Measurements from ENCODE around the gene RANBP1.
"Not testable (repeated sequence)": the region's sequence is repeated elsewhere in the genome, so short reads cannot be mapped to it uniquely, and the experiment has no call there.

Gene RANBP1

DNA sequence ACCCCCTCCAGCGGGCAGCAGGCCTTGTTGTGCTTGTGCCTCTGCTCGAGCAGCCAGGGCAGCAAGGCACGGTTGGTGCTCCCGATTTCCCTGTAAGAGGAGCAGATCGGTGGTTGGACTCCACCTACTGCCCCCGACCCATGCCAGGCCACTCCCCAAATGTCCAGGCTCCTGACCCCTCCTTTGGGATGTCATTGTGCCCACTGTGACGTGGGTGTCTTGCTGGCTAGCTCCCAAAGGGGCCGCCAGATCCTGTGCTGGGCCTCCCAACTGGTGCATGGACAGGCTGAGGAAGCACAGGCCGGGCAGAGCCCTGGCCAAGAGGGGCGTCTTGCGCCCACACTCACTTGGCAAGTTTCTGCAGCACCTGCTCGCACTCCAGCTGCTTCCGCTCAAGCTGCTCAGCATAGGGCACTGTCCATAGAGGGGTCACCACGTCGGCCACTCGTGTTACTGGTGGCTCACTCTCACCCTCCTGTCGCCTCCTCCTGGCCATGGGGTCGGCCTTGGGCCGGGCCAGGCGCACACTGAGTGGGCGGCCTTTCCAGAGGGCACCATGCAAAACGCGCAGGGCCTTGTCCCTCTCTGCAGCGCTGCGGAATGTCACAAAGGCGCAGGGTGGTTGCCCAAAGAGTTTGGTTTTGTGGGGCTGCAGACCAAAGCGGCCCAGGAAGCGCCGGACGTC lies at the start of gene RANBP1:
Gene RANBP1, plus strand, starts transcription at position 414 of the 685 bp plus-strand sequence. Its CDS starts 81 bp downstream, at position 495.
- no peak for DNase-seq (ENCODE audit: low spot score)

DNA sequence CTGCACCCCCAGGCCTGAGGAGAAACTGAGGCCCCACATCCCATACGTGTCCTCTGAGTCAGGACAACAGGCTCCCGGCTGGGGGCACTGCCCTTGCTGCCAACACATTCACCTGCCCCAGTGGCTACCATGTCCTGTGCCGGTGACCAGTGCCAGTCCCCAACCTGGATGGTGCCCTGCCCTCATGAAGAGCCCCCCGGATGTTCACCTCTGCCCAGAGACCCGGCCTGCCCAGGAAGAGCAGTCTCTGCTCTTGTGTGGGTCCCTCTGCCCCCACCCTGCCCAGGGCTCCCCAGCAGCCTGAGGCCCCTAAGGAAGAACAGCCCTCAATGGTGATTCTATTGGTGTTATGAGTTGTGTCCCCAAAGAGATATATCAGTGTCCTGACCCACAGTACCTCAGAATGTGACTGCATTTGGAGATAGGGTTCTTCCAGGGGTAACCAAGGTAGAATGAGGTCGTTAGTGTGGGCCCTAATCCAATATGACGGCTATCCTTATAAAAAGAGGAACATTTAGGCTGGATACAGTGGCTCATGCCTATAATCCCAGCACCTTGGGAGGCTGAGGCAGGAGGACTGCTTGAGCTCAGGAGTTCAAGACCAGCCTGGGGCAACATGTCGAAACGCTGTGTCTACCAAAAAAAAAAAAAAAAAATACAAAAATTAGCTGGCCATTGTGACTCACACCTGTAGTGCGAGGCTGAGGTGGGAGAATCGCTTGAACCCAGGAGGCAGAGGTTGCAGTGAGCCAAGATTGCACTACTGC lies 49.1 kb upstream of the RANBP1 start:
- DNase-seq (ENCODE audit: low spot score): no peak

DNA sequence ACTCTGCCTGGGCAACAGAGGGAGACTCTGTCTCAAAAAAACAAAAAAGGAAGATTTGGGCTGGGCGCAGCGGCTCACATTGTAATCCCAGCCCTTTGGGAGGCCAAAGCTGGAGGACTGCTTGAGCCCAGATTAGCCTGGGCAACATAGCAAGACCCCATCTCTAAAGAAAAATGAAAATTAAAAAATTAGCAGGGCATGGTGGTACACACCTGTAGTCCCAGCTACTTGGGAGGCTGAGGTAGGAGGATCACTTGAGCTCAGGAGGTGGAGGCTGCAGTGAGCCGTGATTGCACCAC lies 48.6 kb upstream of the RANBP1 start:
- not testable (repeated sequence) for DNase-seq (ENCODE audit: low spot score)

DNA sequence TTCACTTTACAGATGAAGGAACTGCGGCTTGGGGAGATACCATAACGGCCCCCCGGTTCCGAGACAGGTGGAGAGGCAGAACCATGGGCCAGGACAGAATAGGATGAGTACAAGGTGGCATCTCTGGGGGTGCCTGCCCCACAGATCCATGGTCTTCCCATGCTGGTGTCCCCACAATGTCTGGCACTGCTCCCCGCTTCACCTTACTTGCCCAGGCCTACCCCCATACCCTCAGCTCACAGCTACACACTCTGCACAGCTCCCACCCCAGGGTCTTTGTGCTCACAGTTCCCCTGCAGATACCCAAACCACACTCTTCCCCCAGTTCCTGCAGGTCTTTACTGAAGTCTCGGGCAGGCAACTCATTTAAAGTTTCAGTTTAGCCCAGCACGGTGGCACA lies 47.3 kb upstream of the RANBP1 start:
- DNase-seq (ENCODE audit: low spot score): no peak

DNA sequence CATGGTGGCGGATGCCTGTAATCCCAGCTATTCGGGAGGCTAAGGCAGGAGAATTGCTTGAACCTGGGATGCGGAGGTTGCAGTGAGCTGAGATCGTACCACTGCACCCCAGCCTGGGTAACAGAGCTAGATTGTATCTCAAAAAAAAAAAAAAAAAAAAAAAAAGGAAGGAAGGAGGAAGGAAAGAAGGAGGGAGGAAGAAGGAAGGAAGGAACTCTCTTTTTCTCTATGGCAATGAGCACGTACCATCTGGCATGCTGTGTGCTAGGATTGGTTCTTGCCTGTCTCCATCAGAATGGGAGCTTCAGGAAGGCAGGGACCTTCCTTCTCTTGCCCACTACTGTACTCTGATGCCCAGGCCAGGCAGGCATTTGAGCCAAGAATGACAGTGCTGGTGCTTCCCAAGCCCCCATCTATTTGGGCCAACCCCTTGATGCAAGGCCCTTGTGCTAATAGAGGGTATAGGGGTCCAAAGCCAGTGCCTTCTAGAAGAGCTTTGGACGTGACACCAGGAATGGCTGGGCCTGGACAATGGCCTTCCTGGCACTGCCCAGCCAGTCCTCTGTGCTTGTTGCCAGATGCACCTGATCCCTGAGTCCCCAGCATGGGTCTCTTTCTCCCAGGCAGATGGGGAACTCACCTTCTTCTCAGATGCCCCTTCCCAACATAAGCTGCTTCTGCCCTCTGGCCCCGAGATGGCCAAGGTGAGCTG lies 46.4 kb upstream of the RANBP1 start:
- no peak for DNase-seq (ENCODE audit: low spot score)

DNA sequence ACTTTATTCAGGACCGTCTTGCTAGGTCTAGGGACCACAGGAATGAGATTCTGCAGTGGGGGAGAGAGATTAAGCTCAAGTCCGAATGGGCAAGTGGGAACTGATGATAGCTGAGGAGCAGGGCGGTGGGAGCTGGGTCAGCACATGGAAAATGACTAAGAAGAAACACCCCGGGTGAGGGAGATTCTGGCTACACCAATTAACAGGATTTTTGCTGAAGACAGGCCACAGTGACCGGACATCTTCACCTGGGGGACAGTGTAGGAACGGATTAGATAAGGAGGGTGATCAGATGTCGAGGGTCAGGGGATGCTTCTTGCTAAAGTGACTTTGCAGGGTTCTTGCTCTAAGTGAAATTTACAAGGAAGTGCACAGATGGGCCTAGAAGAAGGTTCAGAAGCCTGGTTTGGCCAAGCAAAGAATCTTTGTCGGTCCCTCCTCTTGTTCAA lies 44.4 kb upstream of the RANBP1 start:
- DNase-seq (ENCODE audit: low spot score): no peak

DNA sequence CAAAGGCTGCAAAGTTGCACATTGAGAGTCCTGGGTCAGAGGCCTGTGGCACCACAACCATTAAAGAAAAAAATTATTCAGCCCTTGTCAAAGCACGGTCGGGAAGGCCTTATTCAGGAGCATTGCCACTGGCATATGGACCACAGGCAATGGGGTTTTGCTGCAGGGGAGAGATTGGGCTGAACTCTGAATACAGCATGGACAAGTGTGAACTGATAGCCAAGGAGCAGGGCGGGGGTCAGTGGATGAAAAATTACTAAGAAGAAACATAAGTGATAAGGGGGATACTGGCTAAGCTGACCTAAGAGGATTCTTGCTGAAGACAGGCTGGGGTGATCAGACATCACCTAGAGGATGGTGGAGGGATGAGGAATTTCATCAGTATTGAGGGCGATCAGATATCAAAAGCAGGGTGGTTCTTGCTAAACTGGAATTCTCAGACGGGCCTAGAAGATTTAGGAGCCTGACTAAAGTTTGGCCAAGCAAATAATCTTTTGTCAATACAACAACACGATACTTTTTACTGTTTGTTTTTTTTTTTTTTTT lies 39.2 kb upstream of the RANBP1 start:
- DNase-seq (ENCODE audit: low spot score): no peak

DNA sequence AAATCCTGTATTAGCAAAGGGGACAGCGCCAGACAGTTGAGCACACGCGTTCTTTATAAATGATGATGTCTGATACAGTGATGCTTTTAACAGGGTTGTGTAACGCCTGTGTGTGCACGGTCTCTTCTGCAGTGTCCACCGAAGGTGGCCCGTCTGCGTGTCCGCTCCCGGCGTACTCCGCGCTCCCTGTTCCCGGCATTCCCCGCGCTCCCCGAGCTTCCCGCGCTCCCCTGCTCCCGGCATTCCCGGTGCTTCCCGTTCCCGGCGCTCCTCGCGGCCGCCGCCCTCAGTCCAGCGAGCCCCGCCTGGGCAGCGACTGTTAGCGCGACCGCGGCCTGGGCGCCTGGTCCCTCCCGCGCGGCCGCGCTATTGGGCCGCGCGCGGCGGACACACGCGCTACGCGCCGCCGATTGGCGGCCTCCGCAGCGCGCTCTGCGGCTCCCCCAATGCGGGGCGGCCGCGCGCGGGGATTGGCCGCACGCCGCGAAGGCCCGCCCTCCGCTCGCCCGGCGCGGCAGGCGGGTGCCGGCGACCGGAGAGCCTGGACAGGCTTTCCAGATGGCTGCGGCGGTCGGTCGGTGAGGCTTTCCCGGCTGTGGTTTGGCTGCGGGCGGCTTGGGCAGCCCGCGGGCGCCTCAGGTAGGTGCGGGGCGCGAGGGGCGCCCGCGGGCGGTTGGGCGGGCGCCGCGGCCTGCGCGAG lies 36.0 kb upstream of the RANBP1 start, which contains the start of gene DGCR8:
Gene DGCR8, plus strand, starts transcription at position 497 of the 700 bp plus-strand sequence. CDS start 5,723 bp downstream, outside the sequence.
- DNase-seq (ENCODE audit: low spot score): peak; percentile 60

DNA sequence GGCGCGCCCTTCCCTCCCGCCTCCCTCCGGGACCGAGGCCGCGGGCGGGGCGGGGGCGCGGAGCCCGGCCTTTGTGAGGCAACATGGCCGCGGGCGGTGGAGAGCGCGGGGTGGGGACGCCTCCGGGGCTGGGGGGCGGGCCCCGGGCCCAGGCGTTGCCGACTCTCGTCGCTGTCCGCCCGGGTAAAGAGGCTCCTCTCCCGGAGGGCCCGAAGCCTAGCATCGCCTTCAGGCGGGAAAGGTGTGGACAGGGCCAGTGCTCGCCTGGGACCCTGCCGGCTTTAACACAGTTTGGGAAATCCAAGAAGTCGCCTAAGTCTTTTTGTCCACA lies 35.5 kb upstream of the RANBP1 start:
- DNase-seq (ENCODE audit: low spot score): peak; percentile 58

DNA sequence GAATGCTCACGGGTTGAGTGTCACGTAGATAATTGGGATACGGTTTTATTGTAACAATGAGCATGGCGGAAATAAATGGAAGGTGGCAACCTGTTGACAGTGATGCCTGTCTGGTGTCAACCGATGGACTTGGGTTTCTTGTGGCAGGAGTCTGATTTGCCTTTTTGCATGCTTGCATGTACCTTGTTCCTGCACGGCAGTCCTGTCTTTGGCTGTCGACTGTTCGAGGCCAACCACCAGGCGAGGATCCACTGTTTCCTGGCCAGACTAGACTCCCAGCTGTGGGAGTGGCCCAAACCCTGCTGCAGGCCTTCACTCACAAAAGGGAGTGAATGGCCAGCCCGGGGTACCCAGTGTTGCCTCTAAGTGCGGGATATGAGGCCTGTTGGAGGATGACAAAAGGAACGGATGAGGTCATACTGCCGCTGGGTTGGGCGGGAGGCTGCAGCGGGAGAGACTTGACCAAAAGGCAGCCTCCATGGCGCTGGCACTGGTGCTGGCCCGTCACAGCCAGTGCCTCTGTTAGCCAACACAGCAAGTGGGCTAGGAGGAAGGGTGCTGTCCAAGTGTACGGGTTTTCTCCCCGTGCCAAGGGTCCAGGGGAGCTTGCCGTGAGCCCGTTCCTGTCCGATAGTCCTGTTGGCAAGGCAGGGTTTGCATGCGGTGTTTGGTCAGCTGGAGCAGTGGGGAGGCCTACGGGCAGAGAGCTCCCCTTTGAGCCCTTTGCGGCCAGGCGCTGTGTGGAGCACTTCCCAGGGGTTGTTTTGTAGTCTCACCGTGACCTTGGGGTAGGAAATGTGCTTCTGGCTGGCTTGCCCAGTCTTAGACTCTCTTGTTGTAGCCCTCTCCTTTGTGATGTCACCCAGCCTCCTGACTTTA lies 34.9 kb upstream of the RANBP1 start:
- DNase-seq (ENCODE audit: low spot score): peak; percentile 4

DNA sequence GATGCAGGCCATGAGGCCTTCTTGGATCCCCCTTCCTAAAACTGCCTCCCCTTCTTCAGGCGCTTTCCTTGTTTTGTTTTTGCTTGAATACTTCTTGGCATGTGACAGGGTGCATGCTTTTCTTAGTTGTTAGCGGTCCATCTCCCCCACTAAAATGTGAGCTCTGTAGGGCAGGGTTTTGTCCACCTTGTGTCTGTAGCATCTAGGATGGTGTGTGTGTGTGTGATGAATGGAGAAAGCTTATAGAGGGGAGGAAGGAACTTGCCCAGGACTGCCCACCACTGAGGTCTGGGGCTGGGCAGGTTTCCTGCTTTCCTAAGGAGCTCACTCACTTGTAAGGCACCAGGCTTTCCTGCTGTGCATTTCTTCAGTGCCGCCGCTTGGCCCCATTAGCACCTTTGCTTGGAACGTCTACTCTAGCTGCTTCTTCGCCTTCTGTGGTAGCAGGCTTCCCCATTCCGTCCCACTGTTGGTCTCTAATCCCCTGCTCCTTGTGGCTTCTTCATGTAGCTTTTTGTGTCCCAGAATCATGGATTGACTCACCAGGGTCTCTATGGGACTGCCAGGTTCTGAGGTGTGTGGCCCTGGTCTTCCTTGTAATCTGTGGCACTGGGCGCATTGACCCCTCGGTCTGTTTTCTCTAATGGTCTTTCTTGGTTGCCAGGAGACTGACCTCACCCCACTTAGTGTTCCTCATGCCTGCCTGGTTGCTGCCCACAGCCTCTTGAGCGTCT lies 32.6 kb upstream of the RANBP1 start:
- DNase-seq (ENCODE audit: low spot score): no peak

DNA sequence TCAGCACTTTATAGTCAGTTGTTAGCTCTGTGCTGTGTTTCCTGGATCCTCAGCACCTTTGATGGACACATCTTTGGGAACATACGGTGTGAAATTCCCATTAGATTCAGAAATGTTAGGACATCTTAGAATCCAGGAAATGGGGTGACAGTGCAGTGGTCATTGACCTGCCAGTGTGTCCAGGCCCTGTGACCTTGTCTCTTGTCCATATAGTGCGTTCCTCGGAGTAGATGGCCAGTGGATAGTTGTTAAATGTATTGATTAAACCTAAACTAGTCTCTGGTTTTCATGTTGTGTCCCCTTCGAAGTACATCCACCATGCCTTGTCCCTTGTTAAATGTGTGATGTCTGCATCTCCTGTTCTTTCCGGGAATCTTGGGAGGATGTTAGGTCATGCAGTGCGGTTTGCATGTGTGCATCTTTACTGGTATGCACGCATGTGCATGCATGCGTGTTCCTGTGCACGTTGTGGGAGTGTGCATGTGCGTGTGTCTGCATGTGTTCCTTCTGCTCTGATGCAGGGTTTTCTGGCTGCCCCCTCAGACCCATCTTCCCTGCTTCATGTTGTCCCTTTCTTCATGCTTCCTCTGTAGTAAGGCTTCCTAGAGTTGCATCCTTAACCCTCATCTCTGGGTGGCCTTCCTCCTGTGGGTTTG lies 31.9 kb upstream of the RANBP1 start:
- no peak for DNase-seq (ENCODE audit: low spot score)

DNA sequence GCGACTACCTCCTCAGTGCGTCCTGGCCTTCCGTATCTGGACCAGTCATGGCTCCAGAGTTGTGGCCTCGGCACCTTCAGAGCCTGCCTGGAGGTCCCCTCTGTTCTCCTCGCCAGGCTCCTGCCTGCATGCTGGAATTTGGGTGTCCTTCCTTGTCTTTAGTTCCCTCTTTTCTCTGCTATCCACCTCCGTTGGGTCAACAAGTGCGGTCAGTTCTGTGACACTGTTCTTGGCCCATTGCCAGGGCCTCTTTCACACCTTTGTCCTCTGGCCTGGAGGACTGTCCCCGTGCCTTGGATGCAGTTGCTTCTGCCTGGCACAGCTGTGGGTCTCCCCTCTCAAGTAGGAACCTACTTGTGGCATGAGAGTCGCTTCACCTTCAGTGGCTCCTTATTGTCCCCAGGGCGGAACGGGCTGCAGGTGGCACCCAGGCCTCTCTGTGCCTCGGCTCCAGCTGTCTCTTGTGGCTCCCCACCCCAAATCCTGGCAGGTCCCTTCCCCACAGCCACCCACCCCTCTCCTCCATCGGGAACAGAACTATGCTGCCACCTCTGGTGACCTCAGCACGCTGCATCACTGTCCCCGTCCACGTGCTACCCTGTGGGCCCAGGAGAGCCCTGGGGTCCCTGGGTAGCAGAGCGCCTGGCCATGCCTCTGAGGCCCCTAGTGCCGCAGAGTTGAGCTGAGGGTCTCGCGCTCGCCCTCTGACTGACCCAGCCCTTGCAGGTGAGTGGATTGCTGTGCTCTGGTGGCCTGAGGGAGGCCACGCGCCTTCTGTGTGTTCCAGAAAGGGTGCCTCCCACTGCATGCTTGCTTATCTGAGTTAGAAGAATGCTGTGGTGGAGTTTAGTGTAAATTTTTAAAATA lies 31.1 kb upstream of the RANBP1 start:
- peak; percentile 12 for DNase-seq (ENCODE audit: low spot score)

DNA sequence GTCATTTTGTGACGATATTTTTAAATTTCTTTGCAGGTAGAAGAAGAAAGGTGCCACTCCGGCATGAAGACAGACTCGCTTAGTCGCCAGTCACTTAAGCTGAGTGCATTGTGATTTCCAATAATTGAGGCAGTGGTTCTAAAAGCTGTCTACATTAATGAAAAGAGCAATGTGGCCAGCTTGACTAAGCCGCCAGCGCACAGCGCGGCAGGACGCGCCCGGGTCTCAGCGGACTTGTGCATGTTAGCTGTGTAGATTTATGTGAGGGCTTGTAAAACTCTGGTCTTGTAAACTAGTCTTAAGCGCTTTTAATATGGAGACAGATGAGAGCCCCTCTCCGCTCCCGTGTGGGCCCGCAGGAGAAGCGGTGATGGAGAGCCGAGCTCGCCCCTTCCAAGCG lies 30.3 kb upstream of the RANBP1 start:
- DNase-seq (ENCODE audit: low spot score): no peak

DNA sequence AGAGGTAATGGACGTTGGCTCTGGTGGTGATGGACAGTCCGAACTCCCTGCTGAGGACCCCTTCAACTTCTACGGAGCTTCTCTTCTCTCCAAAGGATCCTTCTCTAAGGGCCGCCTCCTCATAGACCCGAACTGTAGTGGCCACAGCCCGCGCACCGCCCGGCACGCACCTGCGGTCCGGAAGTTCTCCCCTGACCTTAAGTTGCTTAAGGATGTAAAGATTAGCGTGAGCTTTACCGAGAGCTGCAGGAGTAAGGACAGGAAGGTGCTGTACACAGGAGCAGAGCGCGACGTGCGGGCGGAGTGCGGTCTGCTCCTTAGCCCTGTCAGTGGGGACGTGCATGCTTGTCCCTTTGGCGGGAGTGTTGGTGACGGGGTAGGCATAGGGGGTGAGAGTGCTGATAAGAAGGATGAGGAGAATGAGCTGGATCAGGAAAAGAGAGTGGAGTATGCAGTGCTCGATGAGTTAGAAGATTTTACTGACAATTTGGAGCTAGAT lies 29.8 kb upstream of the RANBP1 start:
- no peak for DNase-seq (ENCODE audit: low spot score)

DNA sequence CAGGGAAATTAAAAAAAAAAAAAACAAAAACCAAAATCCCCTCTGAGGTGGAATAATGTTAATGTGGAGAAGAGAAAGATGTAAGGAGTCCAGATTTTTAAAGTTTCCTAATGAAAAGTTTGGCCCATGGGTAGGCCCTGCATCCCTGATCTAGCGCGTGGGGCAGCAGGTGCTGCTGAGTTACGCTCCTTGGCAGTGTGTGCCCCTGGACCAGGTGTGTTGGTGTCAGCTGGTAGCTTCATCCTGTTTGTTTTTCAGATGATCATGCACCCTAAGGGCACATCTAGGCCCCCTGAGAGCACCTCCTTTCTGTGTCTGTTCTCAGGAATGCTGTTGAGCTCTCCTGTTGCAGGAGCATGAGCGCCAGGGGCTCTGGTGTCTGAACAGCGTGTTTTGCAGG lies 29.1 kb upstream of the RANBP1 start:
- DNase-seq (ENCODE audit: low spot score): no peak

DNA sequence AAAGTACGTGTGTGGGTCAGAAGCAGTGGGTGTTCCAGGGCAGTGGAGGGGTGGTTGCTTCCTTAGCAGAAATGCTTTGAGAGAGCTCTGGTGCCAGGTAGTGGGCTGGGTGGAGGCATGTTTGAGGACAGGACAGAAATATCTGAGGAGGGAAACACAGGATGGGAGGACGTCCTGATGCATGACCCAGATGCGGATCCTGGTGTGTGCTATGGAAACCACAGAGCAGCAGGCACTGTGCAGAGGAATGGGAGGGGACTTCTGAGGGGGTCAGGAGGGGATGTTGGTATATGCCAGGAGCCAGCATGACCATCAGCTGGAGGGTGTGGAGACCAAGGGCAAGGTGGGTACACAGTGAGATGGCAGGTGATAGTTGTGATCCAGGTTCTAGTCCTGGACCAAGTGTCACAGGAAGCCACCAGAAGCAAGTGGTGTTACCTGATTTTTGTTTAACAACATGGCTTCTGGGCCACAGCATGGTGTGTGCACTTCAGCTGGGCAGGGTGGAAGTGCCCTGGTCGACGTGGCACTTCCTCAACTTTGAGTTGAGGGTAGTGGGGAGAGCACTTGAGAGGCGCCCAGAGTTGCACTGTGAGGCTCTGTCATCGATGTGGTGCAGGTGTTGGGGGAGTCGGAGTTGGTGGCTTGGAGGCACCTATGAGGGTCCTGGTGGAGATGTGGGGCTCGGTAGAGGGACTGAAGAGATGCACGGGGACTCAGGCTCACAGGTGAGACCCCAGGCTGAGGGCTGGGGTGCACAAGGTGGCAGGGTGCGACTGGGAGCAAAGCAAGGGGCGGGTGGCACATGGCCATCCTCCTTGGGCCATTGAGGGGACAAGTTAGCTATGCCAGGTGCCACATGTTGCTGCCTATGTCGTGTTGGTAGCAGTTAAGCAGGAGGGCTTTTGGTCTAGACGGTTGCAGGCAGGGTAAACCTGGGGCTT lies 28.3 kb upstream of the RANBP1 start:
- DNase-seq (ENCODE audit: low spot score): no peak

DNA sequence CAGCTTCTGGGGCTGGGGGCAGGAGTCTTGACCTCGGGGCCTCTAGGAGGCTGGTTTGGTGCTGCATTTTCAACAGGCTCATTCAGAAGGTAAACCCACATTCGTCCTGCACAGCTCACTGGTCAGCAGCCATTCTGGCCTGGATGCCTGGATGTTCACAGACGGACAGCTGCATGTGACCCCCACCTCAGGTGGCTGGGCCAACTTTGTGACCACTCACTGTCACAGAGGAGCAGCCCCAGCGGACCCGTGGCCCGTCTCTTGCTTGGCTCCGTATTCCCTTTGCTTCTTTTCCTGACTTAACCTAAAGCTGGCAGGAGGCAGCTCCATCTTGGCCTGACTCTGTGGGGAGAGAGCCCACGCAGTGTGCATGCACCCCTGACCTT lies 27.6 kb upstream of the RANBP1 start:
- DNase-seq (ENCODE audit: low spot score): no peak

All from CD4-positive, alpha-beta T cell treated with Interleukin-2 at 100 ng/mL for 4 hours (primary cell).